Mesenchymal stem cell (in vitro differentiated cells and primary cell): ENCODE results near the gene AICDA.
"Not testable (repeated sequence)": the region's sequence is repeated elsewhere in the genome, so short reads cannot be mapped to it uniquely, and the experiment has no call there.

Source experiments
- DNase-seq: peaks from one replicate; pipeline ENCODE4 v3.0.0-alpha.2; 2013
- H2AFZ ChIP-seq: one replicate; pipeline ENCODE4 v1.6.1; 2013; ENCODE audit warnings: low read depth, mild to moderate bottlenecking, control low read depth, inconsistent platforms, low read length, moderate library complexity
- H2AK5ac ChIP-seq: 2 replicates; pipeline ENCODE4 v1.6.1; 2013; ENCODE audit warnings: low read length, moderate library complexity, mild to moderate bottlenecking, inconsistent platforms; ENCODE audit not compliant: severe bottlenecking
- H2BK120ac ChIP-seq: one replicate; pipeline ENCODE4 v1.6.1; 2013; ENCODE audit warnings: low read depth, mild to moderate bottlenecking, inconsistent platforms, low read length, moderate library complexity
- H2BK12ac ChIP-seq, 2 experiments: one replicate each; pipeline ENCODE4 v1.6.1; 2013; ENCODE audit warnings: inconsistent platforms in 2 of 2, low read length in 2 of 2, mild to moderate bottlenecking in 2 of 2, moderate library complexity in 2 of 2, control low read depth in 1 of 2
- H2BK15ac ChIP-seq: one replicate; pipeline ENCODE4 v1.6.1; 2013; ENCODE audit warnings: mild to moderate bottlenecking, low read depth, inconsistent platforms; ENCODE audit not compliant: poor library complexity, severe bottlenecking
- H2BK5ac ChIP-seq: 2 replicates; pipeline ENCODE4 v1.6.1; 2013; ENCODE audit warnings: low read depth, mild to moderate bottlenecking, low read length, control low read depth, inconsistent platforms; ENCODE audit not compliant: poor library complexity, severe bottlenecking
- H3K14ac ChIP-seq, 2 experiments: one replicate each; pipeline ENCODE4 v1.6.1; 2013; ENCODE audit warnings: inconsistent platforms in 2 of 2, low read length in 2 of 2, control low read depth in 1 of 2, mild to moderate bottlenecking in 1 of 2, moderate library complexity in 1 of 2
- H3K18ac ChIP-seq, 2 experiments: one replicate each; pipeline ENCODE4 v1.6.1; 2013; ENCODE audit warnings: inconsistent platforms in 2 of 2, low read length in 2 of 2, control low read depth in 1 of 2, low read depth in 1 of 2, mild to moderate bottlenecking in 1 of 2
- H3K23ac ChIP-seq, 2 experiments: one replicate each; pipeline ENCODE4 v1.6.1; 2013; ENCODE audit warnings: inconsistent platforms in 2 of 2, low read length in 2 of 2, mild to moderate bottlenecking in 2 of 2, moderate library complexity in 2 of 2, control low read depth in 1 of 2
- H3K27ac ChIP-seq: 2 replicates; pipeline ENCODE4 v1.5.1; 2013; ENCODE audit warnings: mild to moderate bottlenecking, moderate library complexity, low read length, control low read depth, inconsistent platforms; ENCODE audit not compliant: poor library complexity, severe bottlenecking
- H3K27me3 ChIP-seq, 2 experiments: 2 replicates each; pipeline versions ENCODE4 v1.6.1 to v1.7.0; 2013; ENCODE audit warnings: low read length in 2 of 2, mild to moderate bottlenecking in 2 of 2, moderate library complexity in 2 of 2, control low read depth in 1 of 2, inconsistent platforms in 1 of 2; ENCODE audit not compliant: control insufficient read depth in 1 of 2, insufficient read depth in 1 of 2
- H3K36me3 ChIP-seq, 2 experiments: 2 replicates each; pipeline versions ENCODE4 v1.6.1 to v1.7.0; 2013; ENCODE audit warnings: low read length in 2 of 2, control low read depth in 1 of 2, inconsistent platforms in 1 of 2, low read depth in 1 of 2, mild to moderate bottlenecking in 1 of 2; ENCODE audit not compliant: insufficient read depth in 2 of 2, control insufficient read depth in 1 of 2
- H3K4ac ChIP-seq, 2 experiments: one replicate each; pipeline ENCODE4 v1.6.1; 2013; ENCODE audit warnings: inconsistent platforms in 2 of 2, low read length in 2 of 2, mild to moderate bottlenecking in 2 of 2, moderate library complexity in 2 of 2, control low read depth in 1 of 2, low read depth in 1 of 2
- H3K4me1 ChIP-seq: 2 replicates; pipeline ENCODE4 v1.6.1; 2013; ENCODE audit warnings: low read depth, low read length, control low read depth; ENCODE audit not compliant: control insufficient read depth, insufficient read depth
- H3K4me2 ChIP-seq: 2 replicates; pipeline ENCODE4 v1.6.1; 2013; ENCODE audit warnings: low read length, mild to moderate bottlenecking, inconsistent platforms; ENCODE audit not compliant: poor library complexity, severe bottlenecking
- H3K4me3 ChIP-seq, 2 experiments: 2 replicates each; pipeline versions ENCODE4 v1.5.1 to v1.7.0; 2013; ENCODE audit warnings: low read length in 2 of 2, mild to moderate bottlenecking in 2 of 2, control low read depth in 1 of 2, low read depth in 1 of 2; ENCODE audit not compliant: insufficient read depth in 1 of 2
- H3K79me1 ChIP-seq: replicated peaks from 2 replicates; pipeline ENCODE4 v1.6.1; 2013; ENCODE audit warnings: mild to moderate bottlenecking, control low read depth, low read length, inconsistent platforms; ENCODE audit not compliant: poor library complexity, severe bottlenecking
- H3K9ac ChIP-seq: 2 replicates; pipeline ENCODE4 v1.7.0; 2013; ENCODE audit warnings: mild to moderate bottlenecking, low read length, moderate library complexity
- H3K9me3 ChIP-seq: 2 replicates; pipeline ENCODE4 v1.7.0; 2013; ENCODE audit warnings: mild to moderate bottlenecking, low read length; ENCODE audit not compliant: control insufficient read depth
- H4K8ac ChIP-seq: one replicate; pipeline ENCODE4 v1.6.1; 2013; ENCODE audit warnings: inconsistent platforms, mild to moderate bottlenecking, low read length, moderate library complexity
- H4K91ac ChIP-seq: one replicate; pipeline ENCODE4 v1.6.1; 2013; ENCODE audit warnings: mild to moderate bottlenecking, low read length, inconsistent platforms
- whole genome bisulfite sequencing: methylation state at CpG from one replicate; pipeline ENCODE4 v1.1.7; 2013; ENCODE audit warnings: mixed read lengths; 5-methylcytosine and 5-hydroxymethylcytosine counted together

AICDA gene

GRCh38 chr12:8637244-8637643, 24.6 kb upstream of the AICDA start:
- Histone ChIP-seq H3K18ac (no peak overlapping the region), H3K4me1 (no peaks in the 10 kb centered on the region), H3K79me1 (no peaks in the 10 kb centered on the region), H3K23ac (no peak overlapping the region), H2AK5ac (no peak overlapping the region), H2BK12ac (no peak overlapping the region), H4K91ac (no peak overlapping the region), H3K4me2 (no peak overlapping the region), H2AFZ (no peak overlapping the region), H4K8ac (no peak overlapping the region), H2BK120ac (no peak overlapping the region), H3K27me3 (no peaks in the 10 kb centered on the region), H3K4me3 (no peak overlapping the region), H3K9ac (no peak overlapping the region), H3K27ac (no peak overlapping the region), H2BK5ac (no peak overlapping the region), H3K36me3 (peaks cover 0 to 9% of the 10 kb centered on the region in 2 experiments), H2BK15ac (no peak overlapping the region), H3K4ac (no peak overlapping the region), H3K9me3 (no peaks in the 10 kb centered on the region), H3K14ac (no peak overlapping the region)
- 98% methylated on average over 7 of the region's 7 CpGs for WGBS
- DNase-seq = no peak

DNA sequence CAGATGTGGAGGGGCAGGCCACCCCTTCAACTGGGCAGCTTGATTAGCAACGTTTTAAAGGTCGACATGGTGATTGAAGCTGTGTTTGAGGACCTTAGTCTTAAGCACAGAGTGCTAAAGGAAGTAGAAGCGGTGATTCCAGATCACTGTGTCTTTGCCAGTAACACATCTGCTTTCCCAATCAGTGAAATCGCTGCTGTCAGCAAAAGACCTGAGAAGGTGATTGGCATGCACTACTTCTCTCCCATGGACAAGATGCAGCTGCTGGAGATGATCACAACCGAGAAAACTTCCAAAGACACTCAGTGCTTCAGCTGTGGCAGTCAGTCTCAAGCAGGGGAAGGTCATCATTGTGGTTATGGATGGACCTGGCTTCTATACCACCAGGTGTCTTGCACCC, 23.9 kb upstream of the AICDA start:
- H2BK12ac ChIP-seq = no peak overlapping the region
- H3K4ac ChIP-seq = no peak overlapping the region
- no peak overlapping the region for H2AK5ac ChIP-seq
- H3K4me1 ChIP-seq = no peaks in the 10 kb centered on the region
- H3K23ac ChIP-seq = no peak overlapping the region
- H3K18ac ChIP-seq = no peak overlapping the region
- no peak overlapping the region for H2AFZ ChIP-seq
- no peak overlapping the region for H3K4me3 ChIP-seq
- H2BK5ac ChIP-seq = no peak overlapping the region
- WGBS = 66% methylated on average over 5 of the region's 5 CpGs
- no peak for DNase-seq
- peaks cover 0 to 9% of the 10 kb centered on the region in 2 experiments for H3K36me3 ChIP-seq
- no peak overlapping the region for H3K9ac ChIP-seq
- no peak overlapping the region for H2BK15ac ChIP-seq
- no peaks in the 10 kb centered on the region for H3K79me1 ChIP-seq
- no peak overlapping the region for H3K27ac ChIP-seq
- H3K4me2 ChIP-seq = no peak overlapping the region
- H4K8ac ChIP-seq = no peak overlapping the region
- H2BK120ac ChIP-seq = no peak overlapping the region
- H3K9me3 ChIP-seq = no peaks in the 10 kb centered on the region
- H4K91ac ChIP-seq = no peak overlapping the region
- H3K14ac ChIP-seq = no peak overlapping the region
- H3K27me3 ChIP-seq = no peaks in the 10 kb centered on the region

- not testable (repeated sequence) for H3K9ac ChIP-seq, H4K91ac ChIP-seq, H2BK15ac ChIP-seq, H3K36me3 ChIP-seq, H3K4me1 ChIP-seq, H3K27me3 ChIP-seq, H3K18ac ChIP-seq, H3K9me3 ChIP-seq, H2AK5ac ChIP-seq, DNase-seq, H3K4me3 ChIP-seq, H2BK120ac ChIP-seq, H3K4me2 ChIP-seq, H4K8ac ChIP-seq, H2BK5ac ChIP-seq, H2BK12ac ChIP-seq, H3K14ac ChIP-seq, H3K23ac ChIP-seq, H2AFZ ChIP-seq, H3K79me1 ChIP-seq, H3K27ac ChIP-seq, H3K4ac ChIP-seq
- WGBS = 9% methylated on average over 8 of the region's 8 CpGs
These were observed 23.3 kb upstream of the AICDA start for GRCh38 chr12:8636007-8636346.

DNA sequence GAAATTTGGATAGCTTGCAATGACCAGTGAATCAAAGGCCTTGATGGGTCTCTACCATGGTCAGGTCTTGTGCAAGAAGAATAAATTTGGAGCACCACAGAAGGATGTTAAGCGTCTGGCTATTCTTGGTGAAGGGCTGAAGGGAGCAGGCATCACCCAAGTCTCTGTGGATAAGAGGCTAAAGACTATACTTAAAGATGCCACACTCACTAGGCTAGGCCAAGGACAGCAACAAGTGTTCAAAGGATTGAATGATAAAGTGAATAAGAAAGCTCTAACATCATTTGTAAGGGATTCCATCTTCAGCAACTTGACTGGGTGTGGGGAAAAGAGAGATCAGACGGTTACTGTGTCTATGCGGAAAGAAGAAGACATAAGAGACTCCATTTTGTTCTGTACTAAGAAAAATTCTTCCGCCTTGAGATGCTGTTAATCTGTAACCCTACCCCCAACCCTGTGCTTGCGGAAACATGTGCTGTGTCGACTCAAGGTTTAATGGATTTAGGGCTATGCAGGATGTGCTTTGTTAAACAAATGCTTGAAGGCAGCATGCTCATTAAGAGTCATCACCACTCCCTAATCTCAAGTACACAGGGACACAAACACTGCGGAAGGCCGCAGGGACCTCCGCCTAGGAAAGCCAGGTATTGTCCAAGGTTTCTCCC, 22.8 kb upstream of the AICDA start:
- H3K4me2 ChIP-seq, H4K91ac ChIP-seq, H3K36me3 ChIP-seq, H3K14ac ChIP-seq, DNase-seq, H2BK120ac ChIP-seq, H3K4me3 ChIP-seq, H2BK5ac ChIP-seq, H3K4ac ChIP-seq, H3K4me1 ChIP-seq, H3K18ac ChIP-seq, H2BK15ac ChIP-seq, H3K27me3 ChIP-seq, H2BK12ac ChIP-seq, H3K9me3 ChIP-seq, H2AK5ac ChIP-seq, H3K23ac ChIP-seq, H3K27ac ChIP-seq, H3K79me1 ChIP-seq, H2AFZ ChIP-seq, H3K9ac ChIP-seq: not testable (repeated sequence)
- 82% methylated on average over 3 of the region's 9 CpGs for WGBS
- H4K8ac ChIP-seq = peak overlapping the region; percentile 23
